HUES6 (cell line): ENCODE measurements around the gene SYNE2.

Experiments
- H3K27ac ChIP-seq: 2 replicates; pipeline ENCODE4 v1.7.0; 2013; ENCODE audit warnings: low read depth, mild to moderate bottlenecking, low read length, inconsistent platforms
- H3K27me3 ChIP-seq: 2 replicates; pipeline ENCODE4 v1.6.1; 2013; ENCODE audit warnings: low read length; ENCODE audit not compliant: control insufficient read depth, insufficient read depth
- H3K36me3 ChIP-seq: 2 replicates; pipeline ENCODE4 v1.6.1; 2013; ENCODE audit warnings: low read length; ENCODE audit not compliant: control insufficient read depth, insufficient read depth
- H3K4me1 ChIP-seq: 2 replicates; pipeline ENCODE4 v1.6.1; 2013; ENCODE audit warnings: low read length; ENCODE audit not compliant: control insufficient read depth, insufficient read depth
- H3K4me3 ChIP-seq: 2 replicates; pipeline ENCODE4 v1.5.1; 2013; ENCODE audit warnings: low read depth, low read length
- H3K9ac ChIP-seq: one replicate; pipeline ENCODE4 v1.6.1; 2013; ENCODE audit warnings: mild to moderate bottlenecking, low read length
- H3K9me3 ChIP-seq: 2 replicates; pipeline ENCODE4 v1.6.1; 2013; ENCODE audit warnings: low read depth, low read length; ENCODE audit not compliant: control insufficient read depth, insufficient read depth

Gene SYNE2

DNA sequence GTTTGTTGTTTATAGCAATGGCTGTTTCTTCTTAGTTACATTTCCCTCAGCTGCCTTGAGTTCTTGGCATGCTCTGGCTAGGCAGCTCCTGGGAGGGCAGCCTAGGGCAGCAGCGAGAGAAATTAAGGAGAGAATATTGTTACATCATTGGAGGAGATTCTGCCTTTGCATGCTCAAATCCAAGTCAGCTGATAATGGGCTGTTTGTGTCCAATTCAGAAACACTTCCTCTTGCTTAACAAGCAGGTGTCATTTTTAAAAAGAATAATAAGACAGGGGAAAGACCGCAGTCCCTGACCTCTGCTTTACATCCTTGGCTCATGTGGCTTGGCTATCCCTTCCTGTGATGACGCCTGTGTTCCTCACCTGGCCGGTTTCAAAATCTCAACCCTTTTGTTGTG, 364.5 kb downstream of the SYNE2 start:
- no peak overlapping the region for H3K9ac ChIP-seq
- no peak overlapping the region for H3K4me3 ChIP-seq
- H3K27ac ChIP-seq: no peak overlapping the region
- peaks cover 96% of the 10 kb centered on the region for H3K36me3 ChIP-seq
- H3K4me1 ChIP-seq: no peaks in the 10 kb centered on the region
- H3K27me3 ChIP-seq: no peaks in the 10 kb centered on the region
- no peaks in the 10 kb centered on the region for H3K9me3 ChIP-seq

DNA sequence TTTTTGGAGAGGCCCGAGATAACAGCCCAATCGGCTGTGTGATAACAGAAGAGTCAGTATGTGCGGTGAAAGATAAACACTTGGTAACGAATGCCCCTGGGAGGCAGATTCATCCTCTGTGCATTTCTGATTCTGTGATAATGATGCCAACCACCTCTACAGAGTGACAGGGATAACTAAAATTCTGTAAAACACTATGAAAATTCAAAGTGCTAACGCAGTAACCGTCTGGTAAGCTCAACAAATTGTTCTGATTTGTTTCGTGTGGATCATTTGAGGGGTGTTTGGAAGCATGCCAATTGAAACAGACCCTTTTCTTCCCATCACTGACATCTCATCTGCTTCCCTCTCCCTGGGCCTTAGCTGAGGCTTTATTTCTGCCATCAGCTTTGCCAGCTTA, 365.0 kb downstream of the SYNE2 start:
- no peaks in the 10 kb centered on the region for H3K9me3 ChIP-seq
- no peak overlapping the region for H3K27ac ChIP-seq
- peaks cover 95% of the 10 kb centered on the region for H3K36me3 ChIP-seq
- no peak overlapping the region for H3K4me3 ChIP-seq
- H3K9ac ChIP-seq: no peak overlapping the region
- H3K27me3 ChIP-seq: no peaks in the 10 kb centered on the region
- no peaks in the 10 kb centered on the region for H3K4me1 ChIP-seq

DNA sequence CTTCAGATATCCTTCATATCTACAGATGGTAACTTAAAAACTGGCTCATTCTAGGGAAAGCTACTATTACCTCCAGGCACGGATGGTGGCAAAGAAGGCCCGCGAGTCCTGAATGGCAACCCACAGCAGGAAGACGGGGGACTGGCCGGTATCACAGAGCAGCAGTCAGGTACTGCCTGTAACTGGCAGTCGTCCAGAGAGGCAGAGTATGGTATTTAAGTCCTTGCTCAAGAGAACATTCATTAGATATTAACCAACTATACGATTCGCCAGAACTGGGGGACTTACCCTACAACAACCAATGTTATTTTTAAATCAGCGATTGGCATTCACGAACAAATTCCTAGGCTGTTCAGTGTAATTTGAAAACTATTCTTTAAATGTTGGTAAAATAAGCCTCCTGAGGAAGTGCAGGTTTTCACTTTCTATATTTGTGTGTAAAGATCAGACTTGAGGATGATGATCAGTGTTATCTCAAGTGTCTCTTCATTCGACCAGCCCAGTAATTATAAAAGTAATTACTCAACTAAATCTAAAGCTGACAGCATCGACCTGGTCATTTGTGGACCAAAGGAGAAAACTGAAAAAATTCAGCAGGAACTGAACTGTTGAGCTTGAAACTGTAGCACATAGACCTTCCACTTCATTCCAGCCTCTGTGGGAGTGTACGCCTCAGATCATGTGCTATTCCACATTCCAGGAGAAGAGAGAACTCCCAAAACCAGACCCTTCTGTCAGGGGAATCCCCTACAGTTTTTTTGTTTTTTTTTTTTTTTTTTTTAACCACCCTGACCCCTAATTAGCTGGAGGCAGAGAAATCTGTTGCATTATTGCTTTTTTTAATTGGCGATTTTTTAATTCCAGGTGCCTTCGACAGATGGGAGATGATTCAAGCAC, 365.8 kb downstream of the SYNE2 start:
- Histone ChIP-seq H3K9me3 (no peaks in the 10 kb centered on the region), H3K36me3 (peaks cover 95% of the 10 kb centered on the region), H3K27me3 (no peaks in the 10 kb centered on the region), H3K4me3 (no peak overlapping the region), H3K4me1 (no peaks in the 10 kb centered on the region), H3K27ac (no peak overlapping the region), H3K9ac (no peak overlapping the region)

DNA sequence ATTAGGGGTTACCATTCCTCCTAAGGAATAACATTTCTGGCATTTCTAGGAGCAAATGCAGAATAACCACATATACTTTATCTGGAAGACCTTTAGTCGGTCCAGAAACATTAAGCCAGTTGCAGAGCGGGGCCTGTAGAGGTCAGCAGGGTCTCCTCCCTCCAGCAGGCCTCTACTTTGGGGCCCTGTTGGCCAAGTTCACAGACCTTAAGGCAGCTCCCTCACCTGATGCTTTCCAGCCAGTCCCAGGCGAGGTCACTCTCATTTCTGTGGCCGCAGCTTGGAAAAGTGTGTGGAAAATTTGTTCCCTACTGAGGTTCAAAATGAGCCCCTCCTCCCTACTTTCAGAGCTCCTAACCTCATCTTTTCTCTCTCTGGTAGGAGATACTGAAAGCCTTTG, 367.3 kb downstream of the SYNE2 start:
- Histone ChIP-seq H3K9ac (no peak overlapping the region), H3K27ac (no peak overlapping the region), H3K4me3 (no peak overlapping the region), H3K27me3 (no peaks in the 10 kb centered on the region), H3K4me1 (no peaks in the 10 kb centered on the region), H3K36me3 (peaks cover 93% of the 10 kb centered on the region), H3K9me3 (no peaks in the 10 kb centered on the region)

DNA sequence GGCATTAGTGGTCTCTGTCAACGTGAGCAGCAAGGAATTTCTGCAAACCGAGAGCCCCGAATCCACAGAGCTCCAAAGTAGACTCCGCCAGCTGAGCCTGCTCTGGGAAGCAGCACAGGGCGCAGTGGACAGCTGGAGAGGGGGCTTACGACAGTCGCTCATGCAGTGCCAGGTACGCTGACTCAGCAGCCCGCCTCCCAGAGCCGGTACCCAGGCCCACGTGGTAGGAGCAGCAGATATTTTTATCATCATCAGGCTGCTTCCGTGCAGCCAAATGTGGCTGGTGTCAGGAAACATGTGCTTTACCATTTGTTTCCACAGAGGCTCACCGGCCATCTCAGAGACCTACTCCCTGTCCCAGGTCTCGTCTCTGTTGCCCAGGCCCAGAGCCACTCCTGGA, 367.7 kb downstream of the SYNE2 start:
- Histone ChIP-seq H3K27me3 (no peaks in the 10 kb centered on the region), H3K4me3 (no peak overlapping the region), H3K9me3 (no peaks in the 10 kb centered on the region), H3K36me3 (peaks cover 93% of the 10 kb centered on the region), H3K9ac (no peak overlapping the region), H3K27ac (no peak overlapping the region), H3K4me1 (no peaks in the 10 kb centered on the region)

DNA sequence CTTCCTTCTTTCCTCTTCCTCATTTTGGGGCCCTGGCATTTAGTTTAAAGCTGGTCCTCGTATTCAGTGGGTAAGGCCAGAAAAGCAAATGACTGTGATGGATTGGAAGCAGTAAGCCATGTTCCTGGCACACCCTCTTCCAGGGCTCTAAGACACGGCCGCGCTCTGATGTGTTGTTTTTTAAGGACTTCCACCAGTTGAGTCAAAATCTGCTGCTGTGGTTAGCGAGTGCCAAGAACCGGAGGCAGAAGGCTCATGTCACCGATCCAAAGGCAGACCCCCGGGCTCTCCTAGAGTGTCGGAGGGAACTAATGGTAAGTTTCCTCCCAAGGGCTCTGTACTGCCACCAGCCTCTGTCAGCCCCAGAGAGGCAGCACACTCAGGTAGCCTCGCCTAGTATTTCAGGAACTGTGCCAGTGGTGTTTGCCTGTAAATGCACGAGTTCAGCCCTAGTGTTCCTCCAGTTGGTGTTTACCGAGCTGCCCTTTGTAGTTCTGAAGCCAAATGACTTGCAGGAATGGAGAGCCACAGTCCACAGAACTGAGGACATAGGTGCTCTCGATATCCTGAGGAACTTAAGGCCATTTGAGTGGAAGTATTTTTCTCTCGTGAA, 368.7 kb downstream of the SYNE2 start:
- Histone ChIP-seq H3K9ac (no peak overlapping the region), H3K9me3 (no peaks in the 10 kb centered on the region), H3K36me3 (peaks cover 87% of the 10 kb centered on the region), H3K27me3 (no peaks in the 10 kb centered on the region), H3K4me1 (no peaks in the 10 kb centered on the region), H3K27ac (no peak overlapping the region), H3K4me3 (no peak overlapping the region)

DNA sequence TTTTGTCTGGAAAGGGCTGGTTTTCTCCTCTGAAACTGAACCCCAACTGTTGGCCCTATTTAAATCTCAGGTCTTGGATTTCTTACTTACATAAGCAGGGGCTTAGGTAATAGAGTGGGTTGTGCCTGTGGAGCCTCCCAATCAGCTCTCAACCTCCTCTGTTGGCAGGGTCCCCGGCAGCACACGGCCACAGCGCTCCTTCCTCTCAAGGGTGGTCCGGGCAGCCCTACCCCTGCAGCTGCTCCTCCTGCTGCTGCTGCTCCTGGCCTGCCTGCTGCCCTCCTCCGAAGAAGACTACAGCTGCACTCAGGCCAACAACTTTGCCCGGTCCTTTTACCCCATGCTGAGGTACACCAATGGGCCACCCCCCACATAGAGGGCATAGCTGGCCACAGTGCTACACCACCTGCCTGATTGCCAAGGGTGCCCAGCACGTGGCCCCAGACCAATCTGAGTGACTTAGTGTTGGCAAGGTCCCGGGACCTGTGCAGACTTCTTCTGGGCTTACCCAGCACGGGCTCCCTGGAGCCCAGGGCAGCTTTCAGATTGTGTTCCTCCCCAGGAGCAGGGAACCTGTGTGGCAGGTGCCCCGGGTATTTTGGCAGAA, 372.4 kb downstream of the SYNE2 start:
- no peak overlapping the region for H3K27ac ChIP-seq
- no peaks in the 10 kb centered on the region for H3K4me1 ChIP-seq
- H3K4me3 ChIP-seq: no peak overlapping the region
- H3K36me3 ChIP-seq: peaks cover 77% of the 10 kb centered on the region
- no peaks in the 10 kb centered on the region for H3K27me3 ChIP-seq
- H3K9me3 ChIP-seq: no peaks in the 10 kb centered on the region
- no peak overlapping the region for H3K9ac ChIP-seq

DNA sequence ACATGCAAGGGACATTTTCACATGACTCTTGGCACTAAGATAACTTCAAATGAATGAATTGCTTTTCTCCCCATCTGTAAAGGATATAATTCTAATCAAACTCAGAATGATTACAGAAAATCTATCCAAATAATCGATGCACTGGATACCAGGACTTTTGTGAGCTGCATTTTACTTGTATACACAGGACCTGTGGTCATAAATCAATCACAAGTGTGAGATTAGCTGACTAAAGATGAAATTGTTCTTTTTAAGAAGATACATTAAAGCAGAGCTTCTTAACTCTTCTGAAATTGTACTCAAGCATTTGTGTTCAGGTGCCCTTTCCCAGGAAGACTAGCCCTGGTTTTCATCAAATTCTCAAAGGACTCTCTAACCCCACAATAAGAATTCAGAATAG, 375.1 kb downstream of the SYNE2 start:
- Histone ChIP-seq H3K4me3 (no peak overlapping the region), H3K9ac (no peak overlapping the region), H3K27me3 (no peaks in the 10 kb centered on the region), H3K4me1 (no peaks in the 10 kb centered on the region), H3K9me3 (no peaks in the 10 kb centered on the region), H3K36me3 (peaks cover 61% of the 10 kb centered on the region), H3K27ac (no peak overlapping the region)

DNA sequence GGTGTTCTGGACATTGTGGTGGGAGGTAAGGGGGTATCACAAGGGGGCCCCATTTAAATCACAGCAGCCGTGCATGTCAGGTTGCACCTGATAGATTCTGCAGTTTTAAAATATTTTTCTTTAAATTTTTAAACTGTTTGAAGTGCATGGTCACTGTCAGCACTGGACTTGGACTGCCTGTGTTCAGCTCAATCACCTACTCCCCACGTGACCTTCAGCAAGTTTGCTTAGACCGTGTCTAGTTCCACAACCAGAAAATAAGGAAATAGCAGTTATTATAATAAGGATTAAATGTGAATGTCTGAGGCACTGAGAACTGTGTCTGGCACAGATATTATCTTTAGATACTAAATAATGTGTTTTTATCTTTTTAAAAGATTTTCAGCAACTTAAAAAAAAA, 376.7 kb downstream of the SYNE2 start:
- Histone ChIP-seq H3K9ac (no peak overlapping the region), H3K36me3 (peaks cover 47% of the 10 kb centered on the region), H3K27me3 (no peaks in the 10 kb centered on the region), H3K27ac (no peak overlapping the region), H3K4me3 (no peak overlapping the region), H3K9me3 (no peaks in the 10 kb centered on the region), H3K4me1 (no peaks in the 10 kb centered on the region)

DNA sequence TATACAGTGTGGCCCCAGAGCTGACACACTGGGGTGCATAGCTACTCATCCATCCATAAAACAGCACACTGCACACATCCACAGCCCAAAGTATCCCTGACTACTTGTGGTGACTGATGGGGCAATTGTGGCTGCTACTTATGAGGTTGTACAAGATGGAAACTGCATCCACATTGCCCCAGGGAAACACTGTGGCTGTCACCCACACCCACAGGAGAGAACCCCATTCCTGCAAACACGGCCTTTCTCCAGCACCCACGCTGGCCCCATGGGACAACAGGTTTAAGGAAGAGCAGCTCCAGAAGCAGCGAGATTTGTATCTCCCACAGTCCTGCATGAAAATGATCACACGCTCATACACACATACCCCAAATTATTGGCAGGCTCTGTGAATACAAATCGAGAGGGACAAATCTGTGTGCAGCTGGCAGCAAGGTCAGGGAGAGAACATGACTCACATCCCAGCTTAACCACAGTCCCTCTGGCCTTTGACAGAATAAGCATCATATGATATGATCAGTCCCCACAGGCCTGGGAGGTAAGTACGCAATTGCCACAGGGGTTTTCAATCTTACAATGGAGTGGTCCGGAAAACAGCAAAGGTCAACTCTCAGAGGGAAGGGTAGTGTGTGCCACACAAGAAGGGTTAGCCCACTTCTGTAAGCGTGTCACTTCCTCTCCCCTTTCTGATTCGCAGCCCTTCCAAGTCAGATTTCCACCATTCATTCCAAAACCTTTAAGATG, 379.5 kb downstream of the SYNE2 start:
- Histone ChIP-seq H3K27me3 (no peaks in the 10 kb centered on the region), H3K4me3 (no peak overlapping the region), H3K9me3 (no peaks in the 10 kb centered on the region), H3K27ac (no peak overlapping the region), H3K36me3 (peaks cover 29% of the 10 kb centered on the region), H3K9ac (no peak overlapping the region), H3K4me1 (no peaks in the 10 kb centered on the region)

DNA sequence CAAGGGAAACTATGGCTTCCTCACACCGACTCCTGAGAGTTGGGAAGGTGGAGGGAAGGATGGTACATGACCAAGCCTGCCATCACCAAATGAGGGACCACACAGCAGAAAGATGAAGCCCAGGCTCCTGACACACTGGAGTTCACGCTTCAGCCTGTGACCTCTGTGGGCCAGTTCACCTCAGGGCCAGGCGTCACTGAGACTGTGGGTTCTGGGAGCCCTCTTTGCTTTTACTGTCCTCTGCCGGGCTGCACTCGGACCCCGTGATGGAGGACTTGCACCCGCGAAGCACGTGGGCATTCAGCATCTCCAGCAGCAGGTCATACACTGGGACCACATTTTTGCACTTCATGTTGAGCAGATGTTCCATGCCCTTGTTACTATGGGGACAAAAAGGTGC, 380.1 kb downstream of the SYNE2 start:
- no peaks in the 10 kb centered on the region for H3K4me1 ChIP-seq
- peaks cover 22% of the 10 kb centered on the region for H3K36me3 ChIP-seq
- no peaks in the 10 kb centered on the region for H3K27me3 ChIP-seq
- no peak overlapping the region for H3K27ac ChIP-seq
- no peak overlapping the region for H3K4me3 ChIP-seq
- no peaks in the 10 kb centered on the region for H3K9me3 ChIP-seq
- H3K9ac ChIP-seq: no peak overlapping the region
